NCI-H1930 (cell line): ENCODE results near the gene F13A1.

Experiments
- DNase-seq, 2 experiments: peaks; one replicate each; lab custom pipeline; 2025; lab: John Stamatoyannopoulos, UW

Gene F13A1

GRCh38 chr6:6243846-6244245 is 76.6 kb downstream of the F13A1 start:
- DNase-seq, result no peak

- DNase-seq, result no peak
These were observed 80.6 kb downstream of the F13A1 start for GRCh38 chr6:6239598-6240581.

- no peak for DNase-seq
These were observed 83.6 kb downstream of the F13A1 start for GRCh38 chr6:6236730-6237469.

GRCh38 chr6:6235786-6236185 is 84.7 kb downstream of the F13A1 start:
- DNase-seq, result no peak

GRCh38 chr6:6234963-6235362 is 85.5 kb downstream of the F13A1 start:
- no peak for DNase-seq

- no peak for DNase-seq
These were observed 90.2 kb downstream of the F13A1 start for GRCh38 chr6:6230286-6230685.

GRCh38 chr6:6227896-6228295 is 92.6 kb downstream of the F13A1 start:
- DNase-seq, result no peak

- no peak for DNase-seq
These were observed 94.5 kb downstream of the F13A1 start for GRCh38 chr6:6225885-6226529.

- peak in 1 of 2 experiments; percentile 23 for DNase-seq
These were observed 95.5 kb downstream of the F13A1 start for GRCh38 chr6:6224933-6225486.

GRCh38 chr6:6221787-6222535 is 98.5 kb downstream of the F13A1 start:
- peak; percentile 7 to 41 for DNase-seq

- no peak for DNase-seq
These were observed 99.7 kb downstream of the F13A1 start for GRCh38 chr6:6220718-6221117.

- DNase-seq, result no peak
These were observed 100.7 kb downstream of the F13A1 start for GRCh38 chr6:6219716-6220115.

GRCh38 chr6:6218759-6219085 is 101.7 kb downstream of the F13A1 start:
- no peak for DNase-seq

- DNase-seq, result no peak
These were observed 102.4 kb downstream of the F13A1 start for GRCh38 chr6:6217855-6218758.

- no peak for DNase-seq
These were observed 109.5 kb downstream of the F13A1 start for GRCh38 chr6:6210994-6211393.

GRCh38 chr6:6202886-6203285 is 117.6 kb downstream of the F13A1 start:
- no peak for DNase-seq

GRCh38 chr6:6201200-6201599 is 119.3 kb downstream of the F13A1 start:
- DNase-seq, result no peak

GRCh38 chr6:6199678-6200077 is 120.8 kb downstream of the F13A1 start:
- no peak for DNase-seq

- no peak for DNase-seq
These were observed 123.7 kb downstream of the F13A1 start for GRCh38 chr6:6196762-6197161.

- DNase-seq, result no peak
These were observed 125.4 kb downstream of the F13A1 start for GRCh38 chr6:6195080-6195479.
